ENCODE data around the gene SGMS1. TPM values are rescaled to one million over a fixed set of nuclear protein-coding genes. Genes with fewer than 3 reads are reported as not detected.

Gene SGMS1
- total RNA-seq, 1 donor from 2014 or later = 93.8 TPM

- no peaks in the 10 kb centered on the region for H3K36me3 ChIP-seq
- no peak for TF ChIP-seq CTCF (IDR thresholded peaks at IDR 0.05)
- TF ChIP-seq POLR2A (IDR thresholded peaks at IDR 0.05) = no peak
- no peak for TF ChIP-seq POLR2AphosphoS5 (IDR thresholded peaks at IDR 0.05; ENCODE audit: insufficient read depth in 1 of 2, low read depth in 1 of 2)
- H3K9me3 ChIP-seq = no peaks in the 10 kb centered on the region
- H3K27me3 ChIP-seq = no peaks in the 10 kb centered on the region
- DNase-seq (ENCODE audit: extremely low spot score in 2 of 2) = no peak
- intact Hi-C loops (cut with DNase I) = loop anchor here (10.0 kb wide), 1 partner anchor 206 kb away; the partner anchor contains the start of gene SGMS1
- H3K4me1 ChIP-seq = peaks cover 61% of the 10 kb centered on the region
- H3K4me3 ChIP-seq = peak overlapping the region in 1 of 2 donors; percentile 84
- H3K27ac ChIP-seq = no peak overlapping the region
Observed at GRCh38 chr10:50419091-50419490, 204.7 kb downstream of the SGMS1 start.

- no peaks in the 10 kb centered on the region for H3K9me3 ChIP-seq
- intact Hi-C loops (cut with DNase I) = loop anchor here (10.0 kb wide), 1 partner anchor 207 kb away; the partner anchor contains the start of gene SGMS1
Observed at GRCh38 chr10:50417886-50418830, 205.6 kb downstream of the SGMS1 start.

GRCh38 chr10:50417486-50417885 lies 206.3 kb downstream of the SGMS1 start:
- Histone ChIP-seq H3K4me3 (peak overlapping the region; percentile 82 to 84), H3K27ac (peak overlapping the region; percentile 83), H3K4me1 (peaks cover 74% of the 10 kb centered on the region), H3K9me3 (no peaks in the 10 kb centered on the region), H3K27me3 (no peaks in the 10 kb centered on the region), H3K36me3 (no peaks in the 10 kb centered on the region)
- TF ChIP-seq POLR2A (IDR thresholded peaks at IDR 0.05) = no peak
- no peak for TF ChIP-seq CTCF (IDR thresholded peaks at IDR 0.05)
- TF ChIP-seq POLR2AphosphoS5 (IDR thresholded peaks at IDR 0.05; ENCODE audit: insufficient read depth in 1 of 2, low read depth in 1 of 2) = no peak
- DNase-seq (ENCODE audit: extremely low spot score in 2 of 2) = no peak
- intact Hi-C loops (cut with DNase I) = loop anchor here (10.0 kb wide), 1 partner anchor 207 kb away; the partner anchor contains the start of gene SGMS1

More at GRCh38 chr10:50417886-50418830, 205.6 kb downstream of the SGMS1 start:
- Histone ChIP-seq H3K27me3 (no peaks in the 10 kb centered on the region), H3K4me3 (peak overlapping the region; percentile 82 to 84), H3K36me3 (no peaks in the 10 kb centered on the region), H3K4me1 (peaks cover 69% of the 10 kb centered on the region), H3K27ac (peak overlapping the region; percentile 83)
- TF ChIP-seq POLR2AphosphoS5 (IDR thresholded peaks at IDR 0.05; ENCODE audit: insufficient read depth in 1 of 2, low read depth in 1 of 2) (peak in 1 of 2 donors; percentile 64), POLR2A (IDR thresholded peaks at IDR 0.05) (no peak)
- no peak for DNase-seq (ENCODE audit: extremely low spot score in 2 of 2)

- no peak for DNase-seq (ENCODE audit: extremely low spot score in 2 of 2)
- no peaks in the 10 kb centered on the region for H3K9me3 ChIP-seq
- H3K4me3 ChIP-seq = peak overlapping the region in 1 of 2 donors; percentile 84
- H3K27me3 ChIP-seq = no peaks in the 10 kb centered on the region
- no peak overlapping the region for H3K27ac ChIP-seq
- intact Hi-C loops (cut with DNase I) = loop anchor here (10.0 kb wide), 1 partner anchor 208 kb away; the partner anchor contains the start of gene SGMS1
- no peaks in the 10 kb centered on the region for H3K36me3 ChIP-seq
- H3K4me1 ChIP-seq = peaks cover 69% of the 10 kb centered on the region
- TF ChIP-seq CTCF (IDR thresholded peaks at IDR 0.05) = no peak
- TF ChIP-seq POLR2A (IDR thresholded peaks at IDR 0.05) = no peak
- TF ChIP-seq POLR2AphosphoS5 (IDR thresholded peaks at IDR 0.05; ENCODE audit: insufficient read depth in 1 of 2, low read depth in 1 of 2) = no peak
Observed at GRCh38 chr10:50416881-50417280, 206.9 kb downstream of the SGMS1 start.

GRCh38 chr10:50416181-50416824 lies 207.5 kb downstream of the SGMS1 start:
- Histone ChIP-seq H3K4me1 (peaks cover 63% of the 10 kb centered on the region), H3K4me3 (no peak overlapping the region), H3K27me3 (no peaks in the 10 kb centered on the region), H3K9me3 (no peaks in the 10 kb centered on the region), H3K36me3 (no peaks in the 10 kb centered on the region), H3K27ac (no peak overlapping the region)
- no peak for DNase-seq (ENCODE audit: extremely low spot score in 2 of 2)
- TF ChIP-seq POLR2AphosphoS5 (IDR thresholded peaks at IDR 0.05; ENCODE audit: insufficient read depth in 1 of 2, low read depth in 1 of 2) = no peak
- TF ChIP-seq CTCF (IDR thresholded peaks at IDR 0.05) = no peak
- no peak for TF ChIP-seq POLR2A (IDR thresholded peaks at IDR 0.05)
- intact Hi-C loops (cut with DNase I) = loop anchor here (10.0 kb wide), 1 partner anchor 208 kb away; the partner anchor contains the start of gene SGMS1

Measured in vagina (tissue), 2 donors.